GM19452 (cell line): ENCODE measurements around the gene PCYOX1L.
"Not testable (repeated sequence)": the region's sequence is repeated elsewhere in the genome, so short reads cannot be mapped to it uniquely, and the experiment has no call there.

Experiments
- ATAC-seq: cut with Tn5 transposase; IDR thresholded peaks from one replicate; pipeline ENCODE4 v1.9.1; 2021; ENCODE audit not compliant: unreplicated experiment

Gene PCYOX1L

GRCh38 chr5:149383399-149383798, 25.6 kb downstream of the PCYOX1L start:
- no peak for ATAC-seq

GRCh38 chr5:149386166-149386565, 28.3 kb downstream of the PCYOX1L start:
- no peak for ATAC-seq

- ATAC-seq: no peak
Observed at GRCh38 chr5:149387081-149387631, 29.3 kb downstream of the PCYOX1L start.

- ATAC-seq: no peak
Observed at GRCh38 chr5:149387982-149388381, 30.1 kb downstream of the PCYOX1L start.

GRCh38 chr5:149388498-149389190, 30.8 kb downstream of the PCYOX1L start:
- no peak for ATAC-seq

- no peak for ATAC-seq
Observed at GRCh38 chr5:149389552-149390495, 32.0 kb downstream of the PCYOX1L start.

GRCh38 chr5:149391076-149391475, 33.2 kb downstream of the PCYOX1L start:
- ATAC-seq: not testable (repeated sequence)

GRCh38 chr5:149391524-149391923, 33.7 kb downstream of the PCYOX1L start:
- no peak for ATAC-seq

GRCh38 chr5:149392718-149393117, 34.9 kb downstream of the PCYOX1L start:
- no peak for ATAC-seq

- ATAC-seq: not testable (repeated sequence)
Observed at GRCh38 chr5:149394996-149395395, 37.1 kb downstream of the PCYOX1L start.

GRCh38 chr5:149397530-149397929, 39.7 kb downstream of the PCYOX1L start:
- ATAC-seq: no peak

- not testable (repeated sequence) for ATAC-seq
Observed at GRCh38 chr5:149398747-149399266, 41.0 kb downstream of the PCYOX1L start.

- ATAC-seq: no peak
Observed at GRCh38 chr5:149399775-149400174, 41.9 kb downstream of the PCYOX1L start.

- ATAC-seq: no peak
Observed at GRCh38 chr5:149400304-149400703, 42.5 kb downstream of the PCYOX1L start.

- ATAC-seq: no peak
Observed at GRCh38 chr5:149401051-149401450, 43.2 kb downstream of the PCYOX1L start.

- no peak for ATAC-seq
Observed at GRCh38 chr5:149402291-149402690, 44.4 kb downstream of the PCYOX1L start.

GRCh38 chr5:149403923-149404745, 46.3 kb downstream of the PCYOX1L start:
- no peak for ATAC-seq

- ATAC-seq: no peak
Observed at GRCh38 chr5:149404746-149405549, 47.1 kb downstream of the PCYOX1L start.

- ATAC-seq: no peak
Observed at GRCh38 chr5:149405550-149406202, 47.8 kb downstream of the PCYOX1L start.
